ENCODE measurements around the gene TTLL3.
"Not testable (repeated sequence)": the region's sequence is repeated elsewhere in the genome, so short reads cannot be mapped to it uniquely, and the experiment has no call there.

TTLL3 gene

DNA sequence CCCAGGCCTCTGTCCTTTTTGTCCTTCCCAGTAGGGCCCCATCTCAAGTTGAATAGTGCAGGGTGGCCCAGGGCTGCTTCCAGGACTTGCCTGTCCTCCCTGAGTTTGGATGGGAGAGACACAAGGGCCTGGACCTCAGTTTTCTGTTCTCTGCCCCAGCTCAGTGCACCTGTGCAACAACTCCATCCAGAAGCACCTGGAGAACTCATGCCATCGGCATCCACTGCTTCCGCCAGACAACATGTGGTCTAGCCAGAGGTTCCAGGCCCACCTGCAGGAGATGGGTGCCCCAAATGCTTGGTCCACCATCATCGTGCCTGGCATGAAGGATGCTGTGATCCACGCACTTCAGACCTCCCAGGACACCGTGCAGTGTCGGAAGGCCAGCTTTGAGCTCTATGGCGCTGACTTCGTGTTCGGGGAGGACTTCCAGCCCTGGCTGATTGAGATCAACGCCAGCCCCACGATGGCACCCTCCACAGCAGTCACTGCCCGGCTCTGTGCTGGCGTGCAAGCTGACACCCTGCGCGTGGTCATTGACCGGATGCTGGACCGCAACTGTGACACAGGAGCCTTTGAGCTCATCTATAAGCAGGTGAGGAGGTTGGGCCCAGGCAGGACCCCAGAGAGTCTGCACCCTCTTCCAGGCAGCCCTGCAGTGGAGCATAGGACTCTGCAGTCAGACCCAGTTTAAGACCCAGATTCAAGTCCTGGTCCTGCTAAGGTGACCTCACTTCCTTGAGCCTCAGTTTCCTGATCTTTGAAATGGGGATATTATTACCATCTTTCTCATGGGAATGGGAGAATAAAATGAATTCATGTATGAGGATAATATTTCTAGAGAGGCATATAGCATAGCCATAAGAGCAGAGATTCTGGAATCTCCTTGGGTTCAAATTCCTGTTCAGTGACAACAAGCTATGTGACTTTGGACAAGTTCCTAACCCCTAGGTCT is 19.0 kb downstream of the TTLL3 start:
- Mint-ChIP-seq H3K27me3 (no peaks in the 10 kb centered on the region), H3K9me3 (no peaks in the 10 kb centered on the region), H3K36me3 (ENCODE audit: low read depth) (peaks cover 16% of the 10 kb centered on the region), H3K4me3 (no peak overlapping the region), H3K27ac (no peak overlapping the region), H3K4me1 (peaks cover 2% of the 10 kb centered on the region)
- ATAC-seq (no peak), DNase-seq (no peak)

- peaks cover 2% of the 10 kb centered on the region for H3K4me1 Mint-ChIP-seq
- H3K9me3 Mint-ChIP-seq, result no peaks in the 10 kb centered on the region
- ATAC-seq (no peak), DNase-seq (no peak)
- no peak overlapping the region for H3K27ac Mint-ChIP-seq
- no peak overlapping the region for H3K4me3 Mint-ChIP-seq
- H3K36me3 Mint-ChIP-seq (ENCODE audit: low read depth), result peaks cover 26% of the 10 kb centered on the region
- H3K27me3 Mint-ChIP-seq, result no peaks in the 10 kb centered on the region
These were observed 21.2 kb downstream of the TTLL3 start for GRCh38 chr3:9831253-9831652.

- Mint-ChIP-seq H3K9me3 (no peaks in the 10 kb centered on the region), H3K27ac (no peak overlapping the region), H3K4me3 (no peak overlapping the region), H3K27me3 (no peaks in the 10 kb centered on the region), H3K4me1 (peaks cover 2% of the 10 kb centered on the region), H3K36me3 (ENCODE audit: low read depth) (peaks cover 29% of the 10 kb centered on the region)
- DNase-seq, result no peak
- ATAC-seq, result no peak
These were observed 23.0 kb downstream of the TTLL3 start for GRCh38 chr3:9833078-9833477.

DNA sequence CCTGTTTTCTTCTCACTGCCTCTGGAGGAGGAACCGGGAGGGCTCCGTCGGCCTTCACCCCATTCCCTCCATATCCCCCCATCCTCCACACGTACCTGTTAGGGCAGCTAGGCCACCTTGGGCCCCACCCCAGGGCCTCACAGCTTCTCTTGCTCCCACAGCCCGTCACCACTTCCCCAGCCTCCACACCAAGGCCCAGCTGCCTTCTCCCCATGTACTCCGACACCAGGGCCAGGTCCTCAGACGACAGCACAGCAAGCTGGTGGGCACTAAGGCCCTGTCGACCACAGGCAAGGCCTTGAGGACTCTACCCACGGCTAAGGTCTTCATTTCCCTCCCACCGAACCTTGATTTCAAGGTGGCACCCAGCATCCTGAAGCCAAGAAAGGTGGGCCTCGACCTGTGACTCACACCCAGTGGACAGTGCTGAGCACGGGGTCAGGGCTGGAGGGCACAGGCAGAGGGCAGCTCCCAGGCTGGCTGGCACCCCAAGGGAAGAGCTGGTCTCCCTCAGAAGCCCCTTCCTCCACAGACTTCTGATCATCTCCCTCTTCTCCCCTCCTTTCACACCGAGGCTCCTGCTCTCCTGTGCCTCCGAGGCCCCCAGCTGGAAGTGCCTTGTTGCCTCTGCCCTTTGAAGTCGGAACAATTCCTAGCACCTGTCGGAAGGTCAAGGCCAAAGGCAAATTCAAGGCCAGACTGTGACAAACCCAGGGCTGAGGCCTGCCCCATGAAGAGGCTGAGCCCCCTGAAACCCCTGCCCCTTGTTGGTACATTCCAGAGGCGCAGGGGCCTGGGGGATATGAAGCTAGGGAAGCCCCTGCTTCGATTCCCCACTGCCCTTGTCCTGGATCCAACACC is 24.7 kb downstream of the TTLL3 start:
- H3K4me3 Mint-ChIP-seq, result no peak overlapping the region
- peaks cover 2% of the 10 kb centered on the region for H3K4me1 Mint-ChIP-seq
- H3K9me3 Mint-ChIP-seq, result no peaks in the 10 kb centered on the region
- ATAC-seq (no peak), DNase-seq (no peak)
- no peaks in the 10 kb centered on the region for H3K27me3 Mint-ChIP-seq
- H3K36me3 Mint-ChIP-seq (ENCODE audit: low read depth), result peaks cover 28% of the 10 kb centered on the region
- H3K27ac Mint-ChIP-seq, result no peak overlapping the region

DNA sequence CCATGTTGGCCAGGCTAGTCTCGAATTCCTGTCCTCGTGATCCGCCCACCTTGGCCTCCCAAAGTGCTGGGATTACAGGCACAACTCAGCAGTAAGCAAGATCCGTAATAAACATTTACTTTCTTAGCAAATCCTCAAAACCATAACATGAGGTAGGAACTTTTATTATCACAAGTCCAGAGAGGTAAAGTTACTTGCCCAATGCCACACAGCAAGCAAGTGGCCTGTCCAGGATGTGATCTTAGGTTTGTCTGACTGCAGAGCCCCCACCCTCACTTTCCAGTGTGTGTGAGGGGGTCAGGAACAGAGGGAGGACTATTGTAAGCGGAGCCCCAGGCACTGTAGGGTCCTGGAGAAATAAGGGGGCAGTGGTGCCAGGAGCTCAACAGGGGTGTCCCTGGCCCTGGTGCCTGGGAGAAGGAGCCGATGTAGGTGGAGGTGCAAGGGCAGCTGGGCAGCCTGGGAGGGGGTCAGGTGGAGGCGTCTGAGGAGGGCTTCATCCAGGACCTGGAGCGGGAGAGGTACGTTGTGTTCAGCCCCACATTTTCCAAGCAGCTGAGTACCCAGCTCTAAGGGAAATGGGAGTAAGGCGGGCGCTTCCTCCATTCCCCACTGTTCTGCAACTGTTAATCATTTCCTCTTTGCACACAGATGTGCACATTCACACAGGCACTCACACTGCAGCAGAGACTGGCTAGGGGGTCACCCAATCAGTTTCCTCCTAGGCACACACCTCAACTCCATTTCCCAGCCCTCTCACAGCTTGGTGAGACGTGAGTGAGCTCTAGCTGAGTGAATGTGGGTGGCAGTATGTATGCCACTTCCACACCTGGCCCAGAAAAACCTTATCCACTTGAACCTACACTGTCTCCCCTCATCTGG is 27.9 kb downstream of the TTLL3 start:
- Mint-ChIP-seq H3K4me1 (peaks cover 11% of the 10 kb centered on the region), H3K27me3 (no peaks in the 10 kb centered on the region), H3K36me3 (ENCODE audit: low read depth) (peaks cover 32% of the 10 kb centered on the region), H3K9me3 (no peaks in the 10 kb centered on the region), H3K27ac (no peak overlapping the region), H3K4me3 (no peak overlapping the region)
- no peak for DNase-seq
- no peak for ATAC-seq

DNA sequence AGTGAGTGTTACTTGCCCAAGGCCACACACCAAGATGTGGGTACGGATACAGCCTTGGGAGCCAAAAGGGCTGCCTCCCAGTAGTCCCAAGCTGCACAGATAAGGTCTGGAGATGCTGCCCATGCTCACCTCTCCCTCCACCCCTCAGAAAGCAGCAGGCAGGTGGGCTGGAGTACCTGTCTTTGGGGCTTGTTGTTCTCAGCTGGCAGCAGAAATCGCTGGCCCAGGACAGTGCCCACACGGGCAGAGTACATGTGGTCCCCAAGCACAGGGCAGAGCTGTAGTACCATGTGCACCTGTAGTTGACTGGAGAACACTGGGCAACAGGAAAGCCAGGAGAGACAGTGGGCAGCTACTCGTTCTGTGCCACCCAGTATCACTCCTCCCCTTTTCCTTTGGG is 28.8 kb downstream of the TTLL3 start:
- Mint-ChIP-seq H3K27ac (no peak overlapping the region), H3K36me3 (ENCODE audit: low read depth) (peaks cover 28% of the 10 kb centered on the region), H3K4me3 (no peak overlapping the region), H3K4me1 (peaks cover 16% of the 10 kb centered on the region), H3K9me3 (no peaks in the 10 kb centered on the region), H3K27me3 (no peaks in the 10 kb centered on the region)
- no peak for DNase-seq
- no peak for ATAC-seq

GRCh38 chr3:9841015-9841414 is 31.0 kb downstream of the TTLL3 start:
- Mint-ChIP-seq H3K9me3 (no peaks in the 10 kb centered on the region), H3K4me1 (peaks cover 28% of the 10 kb centered on the region), H3K4me3 (no peak overlapping the region), H3K36me3 (ENCODE audit: low read depth) (peaks cover 19% of the 10 kb centered on the region), H3K27ac (no peak overlapping the region), H3K27me3 (no peaks in the 10 kb centered on the region)
- ATAC-seq (no peak), DNase-seq (no peak)

GRCh38 chr3:9843715-9844438 is 33.8 kb downstream of the TTLL3 start, which contains the start of gene RPUSD3:
TSS of gene RPUSD3 (minus strand) at chr3:9844008. CDS start at chr3:9843990, 18 bp downstream.
- Mint-ChIP-seq H3K27ac (peak within 1 kb of the TSS; percentile 80), H3K4me1 (peaks cover 28% of the 10 kb centered on the region), H3K4me3 (peak within 1 kb of the TSS; percentile 96), H3K9me3 (no peaks in the 10 kb centered on the region), H3K27me3 (no peaks in the 10 kb centered on the region), H3K36me3 (ENCODE audit: low read depth) (peaks cover 14% of the 10 kb centered on the region)
- ATAC-seq, result peak; percentile 97
- peak; percentile 99 for DNase-seq

DNA sequence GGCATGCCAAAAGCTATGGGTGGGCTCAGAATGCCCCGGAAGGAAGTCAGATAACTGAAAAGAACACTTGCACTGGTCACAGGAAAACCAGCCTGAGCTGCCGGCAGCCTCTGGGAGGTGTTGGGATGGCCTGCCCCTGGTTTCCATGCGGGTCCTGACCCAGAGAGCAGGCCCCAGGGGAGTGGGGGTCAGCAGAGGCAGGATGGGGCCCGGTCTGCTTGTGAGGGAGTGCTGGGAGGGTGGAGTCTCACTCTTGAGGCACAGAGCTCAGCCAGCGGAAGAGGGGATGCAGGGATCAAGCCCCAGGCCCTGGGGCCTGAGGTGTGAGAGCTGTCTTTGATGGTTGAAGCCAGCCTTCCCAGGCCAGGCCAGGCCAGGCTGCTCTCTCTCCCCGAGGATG is 36.2 kb downstream of the TTLL3 start:
- no peak overlapping the region for H3K4me3 Mint-ChIP-seq
- H3K4me1 Mint-ChIP-seq, result peaks cover 28% of the 10 kb centered on the region
- H3K9me3 Mint-ChIP-seq, result no peaks in the 10 kb centered on the region
- ATAC-seq, result no peak
- H3K27ac Mint-ChIP-seq, result no peak overlapping the region
- no peak for DNase-seq
- peaks cover 12% of the 10 kb centered on the region for H3K36me3 Mint-ChIP-seq (ENCODE audit: low read depth)
- H3K27me3 Mint-ChIP-seq, result no peaks in the 10 kb centered on the region

- Mint-ChIP-seq H3K9me3 (no peaks in the 10 kb centered on the region), H3K4me3 (no peak overlapping the region)
- ATAC-seq, result no peak
These were observed 36.9 kb downstream of the TTLL3 start for GRCh38 chr3:9846931-9847488.

GRCh38 chr3:9847870-9848269 is 37.8 kb downstream of the TTLL3 start:
- not testable (repeated sequence) for H3K4me3 Mint-ChIP-seq; H3K36me3 Mint-ChIP-seq (ENCODE audit: low read depth); ATAC-seq; H3K9me3 Mint-ChIP-seq; H3K27ac Mint-ChIP-seq; H3K27me3 Mint-ChIP-seq; DNase-seq
- peaks cover 18% of the 10 kb centered on the region for H3K4me1 Mint-ChIP-seq

More at GRCh38 chr3:9846931-9847488, 36.9 kb downstream of the TTLL3 start:
- no peaks in the 10 kb centered on the region for H3K27me3 Mint-ChIP-seq
- peaks cover 5% of the 10 kb centered on the region for H3K36me3 Mint-ChIP-seq (ENCODE audit: low read depth)
- H3K27ac Mint-ChIP-seq, result no peak overlapping the region
- DNase-seq, result no peak
- H3K4me1 Mint-ChIP-seq, result peaks cover 25% of the 10 kb centered on the region

DNA sequence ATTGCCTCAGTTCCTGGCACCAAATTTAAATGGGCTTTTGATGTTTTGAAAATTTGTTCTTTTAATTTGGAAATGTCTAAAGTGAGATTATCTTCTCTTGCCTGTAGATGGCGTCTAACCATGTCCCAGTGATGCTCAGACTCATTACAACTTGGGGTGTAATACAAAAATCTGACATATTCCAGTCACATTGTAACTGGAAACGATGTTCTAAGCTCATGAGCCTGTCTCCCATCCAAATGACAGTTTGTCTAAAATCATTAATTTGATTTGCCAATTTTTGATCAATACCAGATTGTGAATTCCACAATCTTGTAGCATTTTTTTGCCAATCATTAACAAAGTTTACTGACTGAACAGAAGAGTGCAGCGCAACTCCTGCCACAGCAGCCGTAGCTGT is 38.8 kb downstream of the TTLL3 start:
- H3K27me3 Mint-ChIP-seq; H3K4me3 Mint-ChIP-seq; H3K9me3 Mint-ChIP-seq; ATAC-seq; DNase-seq; H3K27ac Mint-ChIP-seq; H3K36me3 Mint-ChIP-seq (ENCODE audit: low read depth): not testable (repeated sequence)
- peaks cover 12% of the 10 kb centered on the region for H3K4me1 Mint-ChIP-seq

- H3K36me3 Mint-ChIP-seq (ENCODE audit: low read depth); H3K27me3 Mint-ChIP-seq; ATAC-seq; H3K27ac Mint-ChIP-seq; H3K4me3 Mint-ChIP-seq; H3K9me3 Mint-ChIP-seq; DNase-seq; H3K4me1 Mint-ChIP-seq: not testable (repeated sequence)
These were observed 41.3 kb downstream of the TTLL3 start for GRCh38 chr3:9851383-9851782.

Data from activated naive CD8-positive, alpha-beta T cell treated with anti-CD3 and anti-CD28 coated beads, Interleukin-2, amount 50 U/mL, for 24 hours (primary cell).